ENCODE results near the gene CETP. TPM values are rescaled to one million over a fixed set of nuclear protein-coding genes. Genes with fewer than 3 reads are reported as not detected.

CETP gene
- total and polyA plus RNA-seq, 9 of the 15 experiments (the other 6 are each of a cell fraction or from before 2014, with no cell fraction given), result 0.07 to 0.11 TPM; not detected in 7

DNA sequence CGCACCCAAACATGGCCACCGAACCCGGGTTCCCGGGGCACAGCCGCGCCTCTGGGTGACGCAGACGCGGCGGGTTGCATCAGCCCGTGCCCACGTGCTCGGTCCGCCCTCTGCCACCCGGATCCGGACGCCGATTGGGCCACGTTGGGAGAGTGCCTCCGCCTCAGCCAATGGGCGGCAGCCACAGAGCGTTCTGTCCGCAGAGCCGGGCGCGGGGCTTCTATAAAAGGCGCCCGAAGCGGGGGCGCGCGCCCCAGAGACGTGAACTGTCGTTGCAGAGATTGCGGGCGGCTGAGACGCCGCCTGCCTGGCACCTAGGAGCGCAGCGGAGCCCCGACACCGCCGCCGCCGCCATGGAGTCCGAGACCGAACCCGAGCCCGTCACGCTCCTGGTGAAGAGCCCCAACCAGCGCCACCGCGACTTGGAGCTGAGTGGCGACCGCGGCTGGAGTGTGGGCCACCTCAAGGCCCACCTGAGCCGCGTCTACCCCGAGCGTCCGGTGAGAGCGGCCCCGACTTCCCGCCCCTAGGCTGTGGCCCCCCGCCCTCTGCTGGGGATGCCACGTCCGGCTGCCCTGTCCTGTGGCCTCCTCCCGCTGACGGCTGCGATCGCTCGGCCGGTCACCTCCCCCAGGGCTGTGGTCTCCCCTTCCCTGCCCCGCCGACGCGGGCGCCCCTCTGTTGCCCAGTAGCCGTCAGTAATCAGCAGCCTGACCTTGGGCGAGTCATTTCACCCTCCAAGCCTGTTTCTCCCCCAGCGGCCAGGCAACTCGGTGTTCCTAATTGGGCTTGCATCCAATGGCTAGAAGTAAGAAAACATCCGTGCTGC is 29.6 kb upstream of the CETP start, which contains the start of gene HERPUD1 (continued):
- TF ChIP-seq ZZZ3 (IDR thresholded peaks at IDR 0.05), result no peak
- peak; percentile 43; the same call in 1 of the 2 replicates for TF ChIP-seq FOXP1 (CRISPR knock-in tag; IDR thresholded peaks at IDR 0.05)
- peak; percentile 48 for TF ChIP-seq GABPA (tag; conservative IDR thresholded peaks at IDR 0.05; ENCODE audit: low read depth)
- no peak for TF ChIP-seq ZNF778 (CRISPR knock-in tag; IDR thresholded peaks at IDR 0.05)
- peak; percentile 96 for TF ChIP-seq CREM (IDR thresholded peaks at IDR 0.05; ENCODE audit: low read depth)
- 0 out of 2 replicates have a peak, but pooled peaks have one; percentile 36 for TF ChIP-seq NR2C2 (CRISPR knock-in tag; IDR thresholded peaks at IDR 0.05)
- TF ChIP-seq NR2C2 (tag; IDR thresholded peaks at IDR 0.05), result peak; percentile 87
- TF ChIP-seq RB1 (IDR thresholded peaks at IDR 0.05; ENCODE audit: low read depth), result peak; percentile 31; the same call in 1 of the 2 replicates
- TF ChIP-seq NFYB (IDR thresholded peaks at IDR 0.05; ENCODE audit: extremely low read depth, insufficient read length), result peak; percentile 68

Measured in K562 (cell line).